Renal cortex interstitium (tissue), 11 donors: Measurements from ENCODE around the gene RUBCN. TPM values are rescaled to one million over a fixed set of nuclear protein-coding genes. Genes with fewer than 3 reads are reported as not detected.
"Not testable (repeated sequence)": the region's sequence is repeated elsewhere in the genome, so short reads cannot be mapped to it uniquely, and the experiment has no call there.

Experiments
- DNase-seq, 11 donors: peaks; one replicate each; pipeline ENCODE4 v3.0.0-alpha.2; 2013; ENCODE audit warnings: low read depth in 9 of 11, low spot score in 4 of 11; ENCODE audit errors: extremely low read depth in 1 of 11
- polyA plus RNA-seq, 3 donors: library from polyadenylated mRNA; unstranded; fragments of 120-200 nt; gene quantifications; one replicate each; pipeline ENCODE4 v1.2.1, GENCODE V29; 2013; ENCODE audit not compliant: insufficient read length in 3 of 3

Gene RUBCN
- polyA plus RNA-seq, 3 donors, result 9.9 to 14.8 (median 12.4) TPM

DNA sequence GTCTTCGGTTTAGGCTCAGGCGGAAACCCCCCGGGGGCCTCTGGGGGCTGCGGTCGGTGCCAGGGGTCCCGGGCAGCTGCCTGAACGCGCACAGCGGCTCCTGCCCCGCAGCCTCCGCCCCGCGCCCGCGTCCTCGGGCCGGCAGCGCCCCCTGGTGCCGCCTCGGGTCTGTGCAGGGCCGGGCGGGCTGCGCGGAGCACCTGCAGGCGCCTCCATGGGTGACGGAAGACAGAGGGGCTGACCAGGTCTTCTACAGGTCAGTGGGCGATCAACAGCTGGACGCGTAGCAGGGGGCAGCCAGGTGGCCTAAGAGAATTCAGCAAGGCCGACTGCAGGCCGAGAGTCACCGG lies 71.6 kb downstream of the RUBCN start:
- not testable (repeated sequence) for DNase-seq

DNA sequence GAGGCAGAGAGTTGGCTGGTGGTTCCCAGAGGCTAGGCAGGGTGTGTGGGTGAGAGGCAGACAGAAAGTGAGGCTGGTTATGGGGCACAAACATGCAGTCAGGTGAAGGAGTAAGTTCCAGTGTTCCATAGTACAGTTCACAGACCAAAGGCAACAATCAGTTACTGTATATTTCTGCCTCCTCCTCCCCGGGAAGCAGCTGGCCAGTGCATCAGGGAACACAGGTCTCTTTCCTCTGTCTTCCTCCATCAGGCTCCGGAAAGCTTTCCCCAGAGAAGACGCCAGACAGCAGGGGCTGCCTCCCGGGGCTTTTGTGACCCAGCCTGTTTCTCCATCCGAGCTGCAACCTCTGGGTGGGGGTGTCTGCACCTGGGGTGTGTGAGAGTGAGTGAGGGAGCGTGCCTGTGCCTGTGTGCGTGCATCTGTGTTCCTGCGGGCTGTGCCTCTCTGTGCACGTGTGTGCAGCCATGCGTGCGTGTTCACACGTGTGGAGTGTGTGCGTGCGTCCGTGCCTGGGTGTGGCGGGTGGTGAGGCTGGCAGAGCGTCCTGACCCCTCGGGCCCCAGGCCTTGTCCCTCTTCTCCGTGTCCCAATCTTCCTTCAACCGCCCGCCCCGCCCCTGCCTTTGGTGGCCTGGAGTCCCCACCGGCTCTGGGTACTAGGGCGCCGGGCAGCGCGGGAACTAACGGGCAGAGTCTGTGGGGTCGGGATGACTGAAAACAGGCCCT lies 72.1 kb downstream of the RUBCN start:
- DNase-seq, result not testable (repeated sequence)

DNA sequence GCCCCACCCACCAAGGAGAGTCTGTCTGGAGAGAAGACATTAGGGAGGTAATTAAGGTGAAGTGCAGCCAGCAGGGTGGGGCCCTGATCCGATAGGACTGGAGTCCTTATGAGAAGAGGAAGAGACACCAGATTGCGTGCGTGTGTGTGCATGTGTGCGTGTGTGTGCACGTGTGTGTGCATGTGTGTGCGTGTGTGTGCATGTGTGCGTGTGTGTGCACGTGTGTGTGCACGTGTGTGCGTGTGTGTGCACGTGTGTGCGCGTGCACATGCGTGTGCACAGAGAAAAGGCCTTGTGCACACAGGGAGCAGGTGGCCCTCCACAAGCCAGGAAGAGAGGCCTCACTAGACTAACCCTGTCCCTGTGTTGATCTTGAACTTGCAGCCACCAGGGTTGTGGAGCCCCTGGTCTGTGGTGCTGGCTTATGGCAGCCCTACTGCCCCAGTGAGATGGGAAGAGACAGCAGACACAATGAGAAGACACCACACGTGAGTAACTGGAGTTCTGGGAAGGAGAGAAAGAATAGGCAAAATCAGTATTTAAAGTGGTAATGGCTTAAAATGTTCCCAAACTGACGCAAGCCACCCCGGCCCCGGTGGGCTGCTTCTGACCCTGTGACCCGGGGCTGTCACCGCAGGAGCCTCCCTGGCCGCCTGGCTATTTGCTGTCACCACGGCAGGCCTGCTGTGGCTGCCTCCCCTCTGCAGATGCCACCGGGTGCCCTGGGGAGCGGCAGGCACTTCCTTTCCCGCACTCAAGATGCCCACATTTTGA lies 73.2 kb downstream of the RUBCN start:
- DNase-seq, result not testable (repeated sequence)

DNA sequence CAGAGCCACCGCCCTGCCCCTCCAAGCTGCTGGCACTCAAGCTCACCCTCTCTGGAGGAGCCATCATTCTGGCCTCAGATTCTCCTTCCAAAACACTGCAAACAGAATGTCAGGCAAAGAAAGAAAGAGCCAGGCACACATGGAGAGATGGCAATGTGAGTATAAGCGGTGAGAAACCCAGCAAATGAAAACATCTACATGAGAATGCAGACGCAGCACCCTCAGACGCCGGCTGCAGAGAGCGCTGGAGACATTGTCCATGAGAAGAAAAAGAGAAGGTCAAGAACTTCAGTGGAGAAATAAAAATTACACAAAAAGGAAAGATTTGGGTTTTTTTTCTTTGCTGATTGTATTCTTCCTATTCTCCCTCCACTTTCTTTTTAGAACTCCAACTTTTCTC lies 74.4 kb downstream of the RUBCN start:
- DNase-seq, result not testable (repeated sequence)

DNA sequence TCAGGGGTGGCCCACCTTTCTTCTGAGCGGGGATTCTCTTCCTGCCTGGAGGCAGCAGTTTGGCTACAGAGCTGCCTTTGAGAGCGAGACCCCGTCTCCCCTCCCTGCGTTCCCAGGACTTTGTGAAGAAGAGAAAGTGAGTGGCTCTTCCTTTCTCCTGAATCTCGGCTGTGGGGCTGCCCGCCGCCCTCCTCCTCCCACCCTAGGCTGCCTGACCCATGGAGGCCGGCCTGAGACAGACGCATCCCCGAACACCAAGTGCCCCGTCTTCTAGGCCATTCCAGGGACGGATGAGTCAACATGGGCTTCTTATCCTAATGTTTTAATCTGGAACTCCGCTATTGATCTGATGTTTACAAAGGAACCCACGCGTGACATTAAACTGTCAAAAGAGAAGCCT lies 74.8 kb downstream of the RUBCN start:
- not testable (repeated sequence) for DNase-seq

DNA sequence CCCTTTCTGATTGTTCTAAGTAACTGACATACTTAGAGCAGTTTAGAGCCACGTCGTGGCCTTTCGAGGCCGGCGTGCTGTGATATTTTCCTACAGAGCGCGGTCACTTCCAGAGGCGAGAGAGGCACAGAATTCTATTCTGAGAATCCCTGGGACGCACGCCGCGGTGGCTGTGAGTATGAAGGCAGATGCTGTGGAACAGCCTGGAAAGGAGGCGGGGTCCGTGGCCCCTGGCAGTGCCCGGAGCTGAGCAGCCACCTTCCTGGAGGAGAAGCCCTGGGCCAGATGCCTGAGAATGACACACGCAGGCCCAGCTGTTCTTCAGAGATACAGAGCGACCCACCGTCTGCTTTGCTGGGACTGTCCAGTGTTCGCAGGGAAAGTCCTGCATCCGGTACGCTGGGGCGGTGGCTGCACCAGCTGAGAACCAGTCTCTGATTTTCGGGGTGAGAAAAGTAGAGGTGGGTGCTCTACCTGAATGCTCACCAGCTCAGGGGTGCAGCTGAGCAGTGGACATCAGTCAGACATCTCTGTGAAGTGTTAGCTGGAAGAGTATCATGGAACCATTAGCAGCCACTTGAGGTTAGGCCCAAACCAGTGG lies 75.4 kb downstream of the RUBCN start:
- not testable (repeated sequence) for DNase-seq

DNA sequence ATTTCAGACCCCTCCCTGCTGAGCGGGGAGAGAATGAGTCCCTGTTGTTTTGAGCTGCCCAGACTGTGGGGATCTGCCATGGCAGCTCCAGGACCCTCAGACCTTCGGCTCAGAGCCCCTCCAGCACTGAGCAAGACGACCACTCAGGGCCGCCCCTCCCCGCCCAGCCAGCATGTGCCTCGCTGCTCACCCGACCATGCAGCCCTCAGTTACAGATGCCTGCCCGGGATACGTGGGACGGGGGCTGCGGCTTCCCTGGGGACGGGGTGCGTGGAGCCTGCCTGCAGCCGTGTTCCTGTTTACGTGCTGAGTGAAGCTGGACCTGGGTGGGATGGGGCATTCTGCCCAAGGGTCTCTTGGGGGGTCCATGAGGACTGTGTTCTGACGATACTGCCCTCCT lies 77.0 kb downstream of the RUBCN start:
- DNase-seq, result not testable (repeated sequence)

DNA sequence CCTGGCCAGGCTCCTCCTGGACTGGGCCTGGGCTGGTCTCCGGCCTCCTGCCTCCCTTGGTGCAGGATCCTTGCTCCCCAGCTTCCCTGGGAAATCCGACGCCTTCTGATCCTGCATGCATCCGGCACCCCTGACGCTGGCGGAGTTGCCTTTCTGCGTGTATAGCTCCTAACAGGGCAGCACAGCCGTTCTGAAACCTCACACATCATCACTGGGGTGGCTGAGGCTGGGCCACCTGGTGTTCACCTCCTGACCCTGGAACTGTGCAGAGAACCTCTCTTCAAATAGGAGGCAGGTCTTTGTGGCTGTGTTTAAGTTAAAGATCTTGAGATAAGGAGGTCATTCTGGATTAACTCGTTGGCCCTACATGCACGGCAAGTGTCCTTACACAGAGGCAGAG lies 77.6 kb downstream of the RUBCN start:
- DNase-seq, result not testable (repeated sequence)

DNA sequence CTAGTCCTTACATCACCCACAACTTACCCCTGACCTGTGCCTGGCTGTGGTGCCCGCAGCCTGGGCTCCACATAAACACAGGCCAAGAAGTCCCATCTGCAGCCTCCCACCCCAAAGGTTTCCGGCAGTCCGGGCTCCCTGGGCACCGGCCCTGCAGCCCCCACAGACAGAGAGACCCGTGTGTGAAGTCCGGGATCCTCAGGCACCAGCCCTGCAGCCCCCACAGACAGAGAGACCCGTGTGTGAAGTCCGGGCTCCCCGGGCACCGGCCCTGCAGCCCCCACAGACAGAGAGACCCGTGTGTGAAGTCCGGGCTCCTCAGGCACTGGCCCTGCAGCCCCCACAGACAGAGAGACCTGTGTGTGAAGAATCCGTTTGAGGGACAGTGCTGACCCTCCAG lies 78.0 kb downstream of the RUBCN start:
- not testable (repeated sequence) for DNase-seq

DNA sequence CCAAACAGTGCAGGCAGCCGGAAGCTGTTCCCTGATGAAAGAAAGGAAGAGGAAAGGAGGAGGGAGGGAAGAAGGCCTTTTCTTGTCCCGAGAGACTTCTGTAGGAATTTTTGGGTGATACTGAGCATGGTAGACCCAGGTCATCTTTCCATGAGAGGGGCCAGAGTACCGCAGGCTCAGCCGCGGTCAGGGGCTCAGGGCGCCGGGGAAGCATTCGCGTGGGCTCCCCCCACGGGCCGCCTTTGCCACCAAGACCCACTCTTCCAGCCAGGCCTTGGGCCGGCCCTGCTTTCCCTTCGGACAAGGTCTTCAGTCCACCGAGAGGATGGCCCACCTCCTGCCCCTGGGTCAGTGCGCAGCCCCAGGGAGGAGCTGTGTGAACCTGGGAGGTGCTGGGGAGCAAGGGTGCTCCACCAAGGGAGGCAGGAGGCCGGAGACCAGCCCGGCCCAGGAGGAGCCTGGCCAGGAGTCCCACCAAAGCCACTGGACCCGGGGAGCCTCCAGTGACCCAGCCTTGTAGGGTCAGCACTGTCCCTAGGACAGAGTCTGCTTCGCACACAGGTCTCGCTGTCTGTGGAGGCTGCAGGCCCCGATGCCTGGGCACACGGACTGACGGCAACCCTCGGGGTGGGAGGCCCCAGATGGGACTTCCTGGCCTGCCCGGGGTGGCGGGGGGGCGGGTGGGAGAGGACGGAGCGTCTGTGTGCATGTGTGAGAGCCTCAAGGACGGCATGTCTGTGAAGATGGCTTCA lies 79.0 kb downstream of the RUBCN start:
- not testable (repeated sequence) for DNase-seq

DNA sequence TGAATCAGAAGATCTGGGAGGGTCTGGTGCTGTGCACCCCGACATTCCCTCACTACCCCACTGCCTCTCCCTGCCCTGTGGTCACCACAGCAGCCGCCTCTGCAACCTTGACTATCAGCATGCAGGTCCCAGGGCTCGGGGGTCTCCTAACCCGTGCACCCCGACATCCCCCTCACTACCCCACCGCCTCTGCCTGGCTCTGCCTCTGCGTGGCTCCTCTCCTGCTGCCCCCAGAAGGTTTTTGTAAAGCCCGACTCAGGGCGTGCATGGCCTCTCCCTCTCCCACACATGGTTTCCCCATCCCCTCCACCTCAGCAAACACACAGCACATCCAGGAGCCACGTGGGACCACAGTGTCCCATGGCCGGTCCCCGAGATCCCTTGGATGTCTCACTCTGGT lies 79.7 kb downstream of the RUBCN start:
- not testable (repeated sequence) for DNase-seq

DNA sequence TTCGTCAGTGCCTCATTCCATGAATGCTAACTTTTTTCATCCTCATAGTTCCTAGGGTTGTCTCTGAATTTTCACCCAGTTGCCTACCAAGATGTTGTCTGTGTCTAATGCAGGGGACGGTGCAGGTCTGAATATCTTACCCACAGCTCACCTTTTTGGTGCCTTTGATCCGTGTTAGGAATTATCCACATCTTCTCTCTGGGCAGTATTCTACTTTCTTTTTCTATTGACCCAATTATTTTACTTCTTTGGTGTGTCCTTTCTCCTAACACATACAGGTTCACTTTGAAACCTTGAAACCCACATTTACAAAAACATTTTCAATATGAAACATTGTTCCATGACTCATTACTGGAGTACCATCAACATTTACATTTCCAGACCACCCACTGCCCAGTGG lies 80.6 kb downstream of the RUBCN start:
- not testable (repeated sequence) for DNase-seq

DNA sequence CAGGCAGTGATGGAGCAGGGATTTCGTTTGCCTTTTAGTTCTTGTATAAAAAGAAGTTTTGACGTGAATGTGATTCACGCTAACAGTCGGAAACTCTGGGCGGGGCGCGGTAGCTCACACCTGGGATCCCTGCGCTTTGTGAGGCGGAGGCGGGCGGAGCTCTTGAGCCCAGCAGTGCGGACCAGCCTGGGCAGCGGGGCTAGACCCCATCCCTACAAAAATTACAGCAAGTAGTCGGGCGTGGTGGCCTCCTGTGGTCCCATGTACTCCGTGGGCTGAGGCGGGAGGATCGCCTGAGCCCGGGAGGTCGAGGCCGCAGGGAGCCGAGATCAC lies 81.7 kb downstream of the RUBCN start:
- not testable (repeated sequence) for DNase-seq

DNA sequence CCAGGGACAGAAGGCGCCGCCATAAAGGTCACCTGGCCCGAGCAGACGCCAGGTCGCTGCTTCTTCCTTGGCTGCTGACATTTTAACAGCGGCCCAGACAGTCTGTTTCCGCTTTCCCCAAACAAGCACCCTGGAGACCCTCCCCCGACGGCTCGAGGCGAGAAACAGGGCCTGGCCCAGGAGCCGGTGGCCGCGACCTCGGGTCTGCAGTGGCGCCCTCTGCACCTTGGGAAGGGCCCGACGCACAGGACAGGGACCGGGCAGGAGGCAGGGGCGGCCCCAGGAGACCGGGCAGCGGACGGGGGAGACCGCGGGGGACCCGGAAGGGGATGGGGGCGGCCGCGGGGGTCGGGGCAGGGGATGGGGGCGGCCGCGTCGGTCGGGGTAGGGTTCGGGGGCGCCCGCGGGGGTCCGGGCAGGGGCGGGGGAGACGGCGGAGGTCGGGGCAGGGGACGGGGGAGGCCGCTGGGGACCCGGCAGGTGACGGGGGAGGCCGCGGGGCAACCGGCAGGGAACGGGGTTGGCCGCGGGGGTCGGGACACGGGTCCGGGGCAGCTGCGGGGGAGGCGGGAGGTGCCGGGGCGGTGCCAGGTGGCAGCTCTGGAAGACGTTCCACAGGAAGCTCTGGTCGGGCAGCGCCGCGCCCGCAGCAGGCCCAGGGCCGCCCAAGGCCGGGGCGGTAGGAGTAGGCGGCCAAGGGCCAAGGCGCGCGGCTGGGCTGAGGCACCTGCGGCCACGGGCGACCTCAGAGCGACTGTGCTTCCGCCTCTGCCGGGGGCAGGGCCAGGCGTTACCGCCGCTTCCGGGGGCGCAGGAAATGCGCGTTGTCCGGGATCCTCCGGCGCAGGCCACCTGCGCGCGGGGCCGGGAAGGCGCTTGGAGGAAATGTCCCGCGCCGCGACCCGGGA lies 82.4 kb downstream of the RUBCN start:
- DNase-seq, result not testable (repeated sequence)

DNA sequence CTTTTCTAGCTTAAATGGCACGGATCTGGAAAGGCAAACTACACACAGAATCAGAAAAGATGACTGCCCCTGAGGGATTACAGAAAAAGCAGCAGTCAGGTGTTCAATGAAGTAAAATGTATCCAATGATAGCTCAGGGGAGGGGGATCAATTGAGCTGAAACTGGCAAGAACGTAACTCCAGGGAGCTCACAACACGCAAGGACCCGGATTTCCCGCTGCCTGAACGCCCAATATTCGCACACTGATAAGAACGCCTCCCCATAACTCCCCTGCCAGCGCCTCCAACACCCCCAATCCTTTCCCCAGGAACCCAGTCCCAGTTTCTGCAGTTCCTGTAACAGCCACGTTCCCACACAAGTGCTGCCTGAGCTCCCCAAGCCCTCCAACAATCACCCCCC lies 83.8 kb downstream of the RUBCN start:
- DNase-seq, result not testable (repeated sequence)

DNA sequence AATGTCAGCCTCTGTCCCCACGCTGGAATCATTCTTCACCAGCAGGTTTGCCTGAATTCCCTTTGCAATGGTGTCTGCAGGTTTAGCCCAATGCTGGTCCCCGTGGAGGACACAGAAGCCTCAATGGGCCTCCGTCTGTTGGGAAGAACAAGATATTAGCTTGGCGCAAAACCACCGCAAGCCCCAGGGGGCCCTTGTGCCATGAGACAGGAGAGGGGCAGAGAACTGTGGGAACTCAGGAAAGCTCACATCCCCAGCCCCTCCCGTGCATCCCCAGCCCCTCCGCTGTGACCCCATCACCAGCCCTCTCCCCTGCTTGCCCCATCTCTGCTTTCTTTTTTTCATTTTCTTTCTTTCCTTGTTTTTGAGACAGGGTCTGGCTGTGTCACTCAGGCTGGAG lies 89.1 kb downstream of the RUBCN start:
- DNase-seq, result not testable (repeated sequence)

DNA sequence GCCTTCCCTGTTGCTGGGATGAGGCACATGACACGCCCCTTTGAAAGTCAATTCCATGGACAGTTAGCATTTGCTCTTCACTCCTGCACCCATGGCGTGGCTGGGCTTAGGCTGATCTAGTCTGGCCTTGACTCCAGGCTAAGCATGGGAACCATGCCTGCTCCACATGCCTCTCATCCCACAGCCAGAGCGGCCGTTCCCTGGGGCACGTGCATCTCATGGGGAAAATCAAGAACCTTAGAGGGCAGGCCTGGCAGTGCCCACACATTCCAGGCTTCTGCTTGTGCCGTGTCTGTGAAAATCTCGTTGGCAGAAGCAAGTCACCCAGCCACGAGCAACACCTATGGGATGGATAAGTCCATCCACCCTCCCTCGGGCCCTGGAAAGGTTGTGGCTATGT lies 89.5 kb downstream of the RUBCN start:
- DNase-seq, result not testable (repeated sequence)

DNA sequence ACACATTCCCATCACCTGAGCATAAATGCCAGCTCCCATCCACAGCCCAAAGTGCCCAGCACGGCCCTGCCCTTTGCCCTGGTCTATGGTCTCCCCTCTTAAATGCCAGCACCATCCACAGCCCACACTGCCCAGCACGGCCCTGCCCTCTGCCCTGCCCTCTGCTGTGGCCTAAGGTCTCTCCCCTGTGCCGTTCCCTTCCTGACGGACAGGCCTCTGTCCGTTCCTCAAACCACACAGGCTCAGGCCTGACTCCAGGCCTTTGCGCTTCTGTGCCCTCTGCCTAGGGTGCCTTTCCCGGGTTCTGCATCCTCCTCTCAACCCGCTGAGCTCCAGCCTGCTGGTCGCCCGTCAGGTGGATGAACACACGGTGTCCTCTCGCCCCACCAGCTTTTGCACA lies 90.4 kb downstream of the RUBCN start:
- DNase-seq, result not testable (repeated sequence)

DNA sequence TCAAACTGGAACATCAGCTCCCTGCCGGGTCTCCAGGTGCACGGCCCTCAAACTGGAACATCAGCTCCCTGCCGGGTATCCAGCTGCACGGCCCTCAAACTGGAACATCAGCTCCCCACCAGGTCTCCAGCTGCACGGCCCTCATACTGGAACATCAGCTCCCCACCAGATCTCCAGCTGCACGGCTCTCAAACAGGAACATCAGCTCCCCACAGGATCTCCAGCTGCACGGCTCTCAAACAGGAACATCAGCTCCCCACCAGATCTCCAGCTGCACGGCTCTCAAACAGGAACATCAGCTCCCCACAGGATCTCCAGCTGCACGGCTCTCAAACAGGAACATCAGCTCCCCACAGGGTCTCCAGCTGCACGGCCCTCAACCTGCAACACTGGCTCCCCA lies 99.1 kb downstream of the RUBCN start:
- not testable (repeated sequence) for DNase-seq
